RPMI7951 (cell line): ENCODE data around the gene STX8. TPM values are rescaled to one million over a fixed set of nuclear protein-coding genes. Genes with fewer than 3 reads are reported as not detected.
"Not testable (repeated sequence)": the region's sequence is repeated elsewhere in the genome, so short reads cannot be mapped to it uniquely, and the experiment has no call there.

Experiments used
- DNase-seq: peaks from one replicate; pipeline ENCODE4 v3.0.0-alpha.2; 2012; ENCODE audit warnings: low read depth
- total RNA-seq: library from RNA; depleted of rRNA; stranded (reverse); fragments of >200 nt; shearing (Covaris generic); gene quantifications from 2 replicates; pipeline ENCODE4 v1.2.3, GENCODE V29; 2014

Gene STX8
- total RNA-seq, 1 experiment from 2014 or later: 117 TPM

GRCh38 chr17:9509236-9509816, 66.3 kb downstream of the STX8 start:
- no peak for DNase-seq

DNA sequence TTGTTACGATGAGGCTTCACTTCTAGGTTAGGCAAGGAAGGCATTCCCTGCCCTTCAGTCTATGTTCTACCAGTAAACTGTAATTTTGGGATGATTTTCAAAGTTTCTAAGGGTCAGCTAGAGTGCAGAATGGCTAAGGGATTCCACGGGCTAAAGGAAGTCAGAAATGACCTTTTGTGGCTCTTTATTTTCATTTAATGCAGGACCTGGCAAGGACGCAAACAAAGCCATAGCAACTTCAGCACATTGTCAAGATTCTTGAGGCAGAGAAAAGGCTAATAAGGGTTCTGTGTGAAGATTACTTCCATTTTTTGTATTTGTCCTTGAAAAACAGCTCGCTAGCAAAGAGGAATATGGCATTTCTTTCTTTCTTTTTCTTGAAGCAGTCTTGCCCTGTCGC, 76.6 kb downstream of the STX8 start:
- DNase-seq: no peak

GRCh38 chr17:9498490-9498889, 77.1 kb downstream of the STX8 start:
- DNase-seq: no peak

DNA sequence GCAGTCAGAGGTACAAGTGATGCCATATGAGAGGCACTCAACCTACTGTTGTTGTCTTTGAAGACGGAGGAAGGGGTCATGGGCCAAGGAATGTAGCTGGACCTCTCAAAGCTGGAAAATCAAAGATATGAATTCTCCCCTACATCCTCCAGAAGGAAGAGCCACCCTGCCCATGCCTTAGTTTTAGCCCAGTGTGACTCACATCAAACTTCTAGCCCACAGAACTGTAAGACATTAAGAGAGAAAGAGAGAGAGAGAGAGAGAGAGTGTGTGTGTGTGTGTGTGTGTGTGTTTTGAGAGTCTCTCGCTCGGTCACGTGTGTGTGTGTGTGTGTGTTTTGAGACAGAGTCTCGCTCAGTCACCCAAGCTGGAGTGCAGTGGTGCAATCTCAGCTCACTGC, 87.1 kb downstream of the STX8 start:
- no peak for DNase-seq

- DNase-seq: no peak
Observed at GRCh38 chr17:9487406-9487805, 88.2 kb downstream of the STX8 start.

DNA sequence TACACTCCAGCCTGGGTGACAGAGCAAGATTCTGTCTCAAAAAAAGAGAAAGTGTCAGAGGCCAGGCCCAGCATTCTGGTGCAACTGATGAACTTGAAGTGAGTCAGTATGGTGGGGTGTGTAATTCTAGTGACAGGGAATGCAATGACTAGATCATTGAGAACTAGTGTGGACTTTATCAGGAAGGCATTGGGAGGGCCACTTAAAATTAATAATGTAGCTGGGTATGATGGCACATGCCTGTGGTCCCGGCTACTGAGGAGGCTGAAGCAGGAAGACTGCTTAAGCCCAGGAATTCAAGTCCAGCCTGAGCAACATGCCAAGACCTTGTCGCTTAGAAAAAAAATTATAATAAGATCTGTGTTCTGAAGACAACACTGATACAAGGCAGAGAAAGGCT, 90.8 kb downstream of the STX8 start:
- DNase-seq: no peak

- DNase-seq: no peak
Observed at GRCh38 chr17:9479964-9480363, 95.7 kb downstream of the STX8 start.

DNA sequence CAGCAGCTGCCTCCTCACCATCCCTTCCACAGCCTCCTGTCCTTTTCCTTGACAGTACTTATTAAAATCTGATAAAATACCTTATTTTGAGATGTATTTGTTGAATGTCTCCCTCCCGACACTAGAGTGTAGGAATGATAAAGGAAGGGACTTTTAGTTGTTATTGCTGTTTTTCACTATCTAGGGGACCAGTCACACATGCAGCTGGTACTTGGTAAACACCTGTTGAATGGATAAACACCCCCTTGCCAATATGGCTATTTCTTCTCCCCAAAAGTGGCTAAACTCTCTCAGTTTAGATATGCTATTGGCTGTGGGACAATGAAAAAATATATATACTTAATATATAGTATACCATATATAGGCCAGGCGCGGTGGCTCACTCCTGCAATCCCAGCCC, 96.7 kb downstream of the STX8 start:
- DNase-seq: no peak

GRCh38 chr17:9475101-9475658, 100.4 kb downstream of the STX8 start:
- peak; percentile 17 for DNase-seq

DNA sequence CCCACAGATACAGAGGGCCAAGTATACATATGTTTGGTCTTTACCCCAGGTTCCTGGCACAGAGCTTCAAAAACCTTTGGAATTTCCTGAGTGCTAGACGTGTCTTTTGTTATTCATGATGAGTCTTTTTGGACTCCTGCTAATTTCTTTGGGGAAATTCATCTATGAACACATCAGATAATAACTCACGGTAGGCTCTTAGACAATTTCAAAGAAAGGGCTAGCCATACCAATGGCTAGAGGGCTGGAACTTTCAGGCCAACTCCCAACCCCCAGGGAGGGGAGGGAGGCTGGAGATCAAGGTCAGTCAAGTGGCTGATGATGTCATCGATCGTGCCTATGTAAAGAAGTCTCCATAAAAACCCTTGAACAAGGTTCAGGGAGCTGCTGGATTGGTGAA, 101.9 kb downstream of the STX8 start:
- DNase-seq: peak; percentile 32

- peak; percentile 79 for DNase-seq
Observed at GRCh38 chr17:9472541-9472940, 103.1 kb downstream of the STX8 start.

DNA sequence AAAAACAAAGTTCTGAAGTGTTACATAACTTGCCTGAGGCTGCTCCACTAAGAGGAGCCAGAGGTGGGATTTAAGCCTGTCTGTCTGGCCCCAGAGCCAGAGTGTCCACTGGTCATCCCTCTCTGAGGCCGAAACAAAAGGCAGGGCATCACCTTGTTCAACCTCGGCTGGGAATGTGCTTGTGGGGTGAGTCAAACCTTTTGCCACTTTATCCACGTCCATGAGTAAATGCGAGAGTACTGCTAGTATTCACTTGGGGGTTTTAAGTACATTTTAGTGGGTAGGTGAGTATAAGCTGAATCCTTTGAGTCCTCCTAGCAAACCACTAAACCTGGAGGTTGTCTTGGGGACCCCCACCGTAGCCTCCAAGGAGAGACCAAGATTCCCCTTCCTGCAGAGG, 103.5 kb downstream of the STX8 start:
- DNase-seq: peak; percentile 41

GRCh38 chr17:9470171-9470570, 105.4 kb downstream of the STX8 start:
- DNase-seq: no peak

DNA sequence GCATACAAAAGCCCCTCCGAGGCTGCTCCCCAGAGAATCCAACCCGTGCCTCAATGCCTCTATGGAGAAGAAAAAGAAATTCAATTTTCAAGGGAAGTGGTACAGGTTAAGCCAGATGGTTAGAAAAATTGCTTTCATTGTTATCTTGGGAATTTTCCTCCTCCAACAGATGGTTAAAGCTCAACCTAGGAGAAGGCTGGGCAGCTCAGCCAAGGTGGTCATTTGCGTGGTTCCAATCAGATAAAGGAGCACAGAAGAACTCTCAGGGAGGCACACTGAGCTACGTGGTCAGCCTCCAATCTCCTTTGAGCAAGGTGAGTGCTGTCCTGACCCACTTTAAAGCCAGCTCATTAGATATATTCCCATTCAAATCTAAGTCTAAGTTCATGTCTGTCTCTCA, 106.7 kb downstream of the STX8 start:
- no peak for DNase-seq

- DNase-seq: no peak
Observed at GRCh38 chr17:9468532-9468931, 107.1 kb downstream of the STX8 start.

- DNase-seq: no peak
Observed at GRCh38 chr17:9467518-9467917, 108.1 kb downstream of the STX8 start.

DNA sequence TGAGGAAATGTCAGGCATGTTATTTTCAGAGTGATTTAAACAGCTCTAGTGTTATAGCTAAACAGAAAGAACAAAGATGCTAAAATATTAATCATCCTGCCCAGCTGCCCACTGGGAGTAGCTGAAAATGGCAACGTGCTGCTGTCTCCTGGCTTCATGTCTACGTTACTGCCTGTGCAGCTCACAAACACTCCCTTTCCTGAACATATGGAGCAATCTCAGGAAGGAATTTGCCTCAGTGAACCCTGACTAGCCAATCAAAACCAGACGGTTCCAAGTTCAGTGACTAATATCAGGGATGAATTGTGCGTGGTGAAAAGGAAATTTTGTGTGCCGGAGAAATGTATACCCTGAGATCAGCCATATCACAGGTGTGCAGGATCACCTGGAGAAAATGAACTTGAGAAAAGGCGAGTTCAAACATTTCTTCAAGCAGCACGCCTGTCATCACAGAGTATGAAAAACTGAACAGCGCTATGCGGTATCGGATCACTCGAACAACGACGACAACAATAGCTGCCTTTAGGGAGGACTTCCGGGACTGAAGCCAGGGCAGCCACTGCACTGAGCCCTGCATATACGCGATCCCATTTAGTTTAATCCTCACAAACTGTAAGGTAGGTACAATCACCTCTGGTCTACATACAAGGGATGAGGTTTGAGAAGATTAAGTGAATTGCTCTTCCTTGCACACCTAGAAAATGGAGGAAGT, 110.3 kb downstream of the STX8 start:
- no peak for DNase-seq

- no peak for DNase-seq
Observed at GRCh38 chr17:9457005-9457404, 118.6 kb downstream of the STX8 start.

- DNase-seq: no peak
Observed at GRCh38 chr17:9456330-9456729, 119.3 kb downstream of the STX8 start.

GRCh38 chr17:9451934-9452333, 123.7 kb downstream of the STX8 start:
- no peak for DNase-seq

DNA sequence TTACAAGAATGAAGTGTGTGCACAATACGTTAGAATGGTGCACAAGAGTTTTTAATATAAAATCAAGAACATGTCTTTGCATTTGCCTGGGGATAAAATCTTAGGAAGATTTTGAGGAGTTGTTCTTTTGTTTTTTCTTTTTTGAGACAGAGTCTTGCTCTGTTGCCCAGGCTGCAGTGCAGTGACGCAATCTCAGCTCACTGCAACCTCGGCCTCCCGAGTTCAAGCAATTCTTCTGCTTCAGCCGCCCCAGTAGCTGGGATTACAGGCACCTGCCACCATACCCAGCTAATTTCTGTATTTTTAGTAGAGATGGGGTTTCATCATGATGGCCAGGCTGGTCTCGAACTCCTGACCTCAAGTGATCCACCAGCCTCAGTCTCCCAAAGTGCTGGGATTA, 128.3 kb downstream of the STX8 start:
- not testable (repeated sequence) for DNase-seq

DNA sequence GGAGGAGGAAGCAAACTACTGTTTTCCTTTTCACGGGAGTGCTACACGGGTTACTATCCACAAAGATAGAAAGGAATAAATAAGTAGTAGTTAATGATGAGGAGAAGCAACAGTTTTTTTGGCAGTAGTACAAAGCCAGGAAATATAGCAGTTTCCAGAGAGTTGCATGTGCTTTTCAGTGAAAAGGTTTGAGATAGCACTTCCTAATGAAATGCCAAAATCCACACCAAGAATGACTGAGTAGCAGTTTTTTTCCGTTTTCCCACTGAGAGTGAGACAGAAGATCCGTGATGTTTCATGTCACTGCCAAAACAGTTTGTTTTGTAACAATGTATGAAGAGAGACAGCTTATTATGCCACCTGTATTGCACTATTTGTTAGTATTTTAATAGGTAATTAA, 129.1 kb downstream of the STX8 start:
- DNase-seq: no peak

- DNase-seq: no peak
Observed at GRCh38 chr17:9445424-9445823, 130.2 kb downstream of the STX8 start.

- DNase-seq: no peak
Observed at GRCh38 chr17:9444687-9445086, 130.9 kb downstream of the STX8 start.
